Hippocampal formation (tissue), 2 donors: ENCODE measurements around the gene EME2.

Source experiments
- DNase-seq, 2 donors: peaks; one replicate each; lab custom pipeline; 2025; lab: John Stamatoyannopoulos, UW

Gene EME2

GRCh38 chr16:1745181-1745899, 27.3 kb upstream of the EME2 start:
- DNase-seq = no peak

- no peak for DNase-seq
These were observed 26.5 kb upstream of the EME2 start for GRCh38 chr16:1745900-1746692.

GRCh38 chr16:1746693-1747195, 25.9 kb upstream of the EME2 start:
- no peak for DNase-seq

GRCh38 chr16:1747934-1748333, 24.7 kb upstream of the EME2 start:
- DNase-seq = no peak

GRCh38 chr16:1749152-1750117, 23.2 kb upstream of the EME2 start:
- DNase-seq = no peak

GRCh38 chr16:1751946-1752345, 20.7 kb upstream of the EME2 start:
- DNase-seq = no peak

- no peak for DNase-seq
These were observed 19.8 kb upstream of the EME2 start for GRCh38 chr16:1752853-1753252.

- DNase-seq = no peak
These were observed 18.4 kb upstream of the EME2 start for GRCh38 chr16:1754204-1754603.

- no peak for DNase-seq
These were observed 14.7 kb upstream of the EME2 start for GRCh38 chr16:1757714-1758461.

GRCh38 chr16:1758923-1759322, 13.7 kb upstream of the EME2 start:
- DNase-seq = no peak

- DNase-seq = no peak
These were observed 13.1 kb upstream of the EME2 start for GRCh38 chr16:1759511-1759910.

- no peak for DNase-seq
These were observed 11.7 kb upstream of the EME2 start for GRCh38 chr16:1760911-1761310.

- DNase-seq = no peak
These were observed 10.9 kb upstream of the EME2 start for GRCh38 chr16:1761751-1762150.

GRCh38 chr16:1762196-1762878, 10.3 kb upstream of the EME2 start:
- no peak for DNase-seq

GRCh38 chr16:1762879-1763520, 9.6 kb upstream of the EME2 start:
- DNase-seq = no peak

GRCh38 chr16:1763521-1764511, 8.8 kb upstream of the EME2 start:
- DNase-seq = no peak

- DNase-seq = no peak
These were observed 7.6 kb upstream of the EME2 start for GRCh38 chr16:1764971-1765370.

GRCh38 chr16:1765826-1766225, 6.8 kb upstream of the EME2 start:
- DNase-seq = no peak

GRCh38 chr16:1766231-1766630, 6.4 kb upstream of the EME2 start:
- DNase-seq = no peak
